Type B pancreatic cell (in vitro differentiated cells): Measurements from ENCODE around the gene FKBP5. TPM values are rescaled to one million over a fixed set of nuclear protein-coding genes. Genes with fewer than 3 reads are reported as not detected.

Source experiments
- DNase-seq: peaks from one replicate; pipeline ENCODE4 v3.0.0; 2021; ENCODE audit warnings: mixed read lengths; ENCODE audit not compliant: unreplicated experiment; ENCODE audit errors: extremely low spot score
- H3K27ac Mint-ChIP-seq: 2 replicates; pipeline ENCODE4 v1.8.0; 2021; ENCODE audit warnings: mild to moderate bottlenecking, mixed read lengths
- H3K27me3 Mint-ChIP-seq: 2 replicates; pipeline ENCODE4 v1.8.0; 2021; ENCODE audit warnings: mixed read lengths
- H3K36me3 Mint-ChIP-seq: 2 replicates; pipeline ENCODE4 v1.8.0; 2021; ENCODE audit warnings: mixed read lengths
- H3K4me1 Mint-ChIP-seq: one replicate; pipeline ENCODE4 v1.8.0; 2021; ENCODE audit warnings: mixed read lengths; ENCODE audit not compliant: unreplicated experiment
- H3K4me3 Mint-ChIP-seq: 2 replicates; pipeline ENCODE4 v1.8.0; 2021; ENCODE audit warnings: mild to moderate bottlenecking, mixed read lengths
- H3K9me3 Mint-ChIP-seq: 2 replicates; pipeline ENCODE4 v1.8.0; 2021; ENCODE audit warnings: mixed read lengths
- total RNA-seq: library from RNA; stranded (reverse); gene quantifications from 2 replicates; pipeline ENCODE4 v1.2.1, GENCODE V29; 2021; ENCODE audit warnings: low replicate concordance
- TF ChIP-seq, protein P1 (sequence below): fragments of 200-600 bp; sonication (generic); conservative IDR thresholded peaks from 2 replicates; pipeline ENCODE4 v1.5.0; 2021; ENCODE audit warnings: antibody characterized with exemption, mild to moderate bottlenecking

Gene FKBP5
- total RNA-seq, 1 donor from 2014 or later, result 12.5 TPM

DNA sequence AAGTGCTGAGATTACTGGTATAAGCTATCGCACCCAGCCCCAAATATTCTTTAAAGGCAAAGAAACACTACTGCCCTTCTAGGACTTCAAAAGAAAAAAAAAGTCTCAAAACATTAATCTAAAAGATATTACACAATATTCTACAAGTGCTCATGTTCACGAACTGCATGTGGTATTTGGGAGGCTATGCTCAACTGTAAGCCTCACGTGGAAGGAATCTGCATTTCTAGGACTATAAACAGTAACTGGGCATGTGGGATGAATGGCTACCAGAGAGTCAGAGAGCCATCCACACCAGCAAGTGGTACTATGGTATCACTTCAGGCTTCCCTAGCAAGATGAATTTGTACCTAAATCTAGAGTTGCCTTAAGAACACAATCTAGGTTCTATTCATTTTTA, 50.0 kb downstream of the FKBP5 start:
- Mint-ChIP-seq H3K36me3 (no peaks in the 10 kb centered on the region), H3K9me3 (no peaks in the 10 kb centered on the region), H3K4me3 (no peak overlapping the region), H3K27me3 (no peaks in the 10 kb centered on the region), H3K4me1 (peaks cover 7% of the 10 kb centered on the region), H3K27ac (no peak overlapping the region)
- no peak for DNase-seq
- TF ChIP-seq, protein P1, sequence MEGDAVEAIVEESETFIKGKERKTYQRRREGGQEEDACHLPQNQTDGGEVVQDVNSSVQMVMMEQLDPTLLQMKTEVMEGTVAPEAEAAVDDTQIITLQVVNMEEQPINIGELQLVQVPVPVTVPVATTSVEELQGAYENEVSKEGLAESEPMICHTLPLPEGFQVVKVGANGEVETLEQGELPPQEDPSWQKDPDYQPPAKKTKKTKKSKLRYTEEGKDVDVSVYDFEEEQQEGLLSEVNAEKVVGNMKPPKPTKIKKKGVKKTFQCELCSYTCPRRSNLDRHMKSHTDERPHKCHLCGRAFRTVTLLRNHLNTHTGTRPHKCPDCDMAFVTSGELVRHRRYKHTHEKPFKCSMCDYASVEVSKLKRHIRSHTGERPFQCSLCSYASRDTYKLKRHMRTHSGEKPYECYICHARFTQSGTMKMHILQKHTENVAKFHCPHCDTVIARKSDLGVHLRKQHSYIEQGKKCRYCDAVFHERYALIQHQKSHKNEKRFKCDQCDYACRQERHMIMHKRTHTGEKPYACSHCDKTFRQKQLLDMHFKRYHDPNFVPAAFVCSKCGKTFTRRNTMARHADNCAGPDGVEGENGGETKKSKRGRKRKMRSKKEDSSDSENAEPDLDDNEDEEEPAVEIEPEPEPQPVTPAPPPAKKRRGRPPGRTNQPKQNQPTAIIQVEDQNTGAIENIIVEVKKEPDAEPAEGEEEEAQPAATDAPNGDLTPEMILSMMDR, result no peak

DNA sequence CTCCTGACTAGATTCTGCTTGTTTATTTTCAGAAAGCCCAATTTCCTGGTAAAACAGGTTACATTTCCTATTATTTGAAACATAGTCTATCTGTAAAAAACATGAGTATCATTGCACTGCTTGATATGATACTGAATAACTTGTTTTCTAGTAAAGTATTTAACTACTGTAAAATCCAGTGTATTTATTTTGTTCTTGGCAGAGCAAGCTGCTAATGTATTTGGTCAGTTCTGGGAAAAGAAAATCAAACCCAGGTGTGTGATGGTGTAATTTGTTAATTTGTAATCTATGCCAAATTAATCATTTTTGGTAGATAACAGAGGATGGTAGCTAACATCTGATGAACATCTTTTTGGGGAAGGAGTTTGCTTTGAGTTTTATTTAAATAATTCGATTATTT, 50.8 kb downstream of the FKBP5 start:
- TF ChIP-seq, protein P1, result no peak
- Mint-ChIP-seq H3K4me1 (peaks cover 7% of the 10 kb centered on the region), H3K9me3 (no peaks in the 10 kb centered on the region), H3K27ac (no peak overlapping the region), H3K27me3 (no peaks in the 10 kb centered on the region), H3K36me3 (no peaks in the 10 kb centered on the region), H3K4me3 (no peak overlapping the region)
- no peak for DNase-seq

DNA sequence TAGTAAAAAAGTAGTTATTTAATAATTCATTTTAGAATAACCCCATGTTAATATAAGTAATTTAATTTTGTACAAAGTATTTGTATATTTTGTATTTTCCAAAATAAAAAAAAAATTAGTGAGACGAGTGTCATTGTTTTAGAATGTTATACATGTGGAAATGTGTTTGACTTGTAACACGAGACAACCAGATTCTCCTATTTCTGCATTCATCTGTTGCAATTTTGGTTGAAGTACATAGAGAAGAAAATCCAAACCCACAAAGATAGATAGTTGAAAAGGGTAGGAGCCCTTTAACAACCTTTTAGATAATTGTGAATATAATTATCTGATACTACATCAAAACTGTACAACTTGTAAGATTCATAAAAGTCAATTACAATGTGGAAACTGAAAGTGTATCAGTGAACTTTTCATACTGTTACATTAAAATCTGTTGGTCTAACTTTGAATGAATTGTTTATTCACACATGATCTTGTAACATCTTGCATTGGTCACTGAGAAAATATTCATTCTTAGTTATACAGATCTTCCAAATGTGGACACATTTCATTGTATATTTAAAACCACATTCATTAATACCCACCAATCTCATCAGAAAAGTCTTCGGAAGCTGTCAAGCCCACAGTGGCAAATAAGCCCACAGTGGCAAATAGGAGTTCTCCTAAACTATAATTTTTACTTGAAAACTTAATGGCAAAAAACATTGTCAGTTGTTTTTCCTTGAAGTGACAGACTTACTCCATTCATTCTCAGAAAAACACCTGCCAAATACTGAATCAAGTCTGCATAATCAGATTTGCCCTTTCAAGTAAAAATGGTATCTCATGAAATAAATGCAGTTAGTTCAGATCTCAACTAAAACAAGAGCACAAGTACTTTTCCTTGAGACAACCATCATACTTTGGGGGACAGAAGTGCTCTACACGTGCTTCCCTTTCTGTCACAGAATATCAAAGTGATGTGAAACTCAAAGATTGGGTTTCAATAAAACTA, 52.8 kb downstream of the FKBP5 start:
- H3K9me3 Mint-ChIP-seq, result no peaks in the 10 kb centered on the region
- TF ChIP-seq, protein P1, result no peak
- DNase-seq, result no peak
- H3K36me3 Mint-ChIP-seq, result no peaks in the 10 kb centered on the region
- no peaks in the 10 kb centered on the region for H3K27me3 Mint-ChIP-seq
- H3K27ac Mint-ChIP-seq, result no peak overlapping the region
- H3K4me3 Mint-ChIP-seq, result no peak overlapping the region
- H3K4me1 Mint-ChIP-seq, result peaks cover 7% of the 10 kb centered on the region

DNA sequence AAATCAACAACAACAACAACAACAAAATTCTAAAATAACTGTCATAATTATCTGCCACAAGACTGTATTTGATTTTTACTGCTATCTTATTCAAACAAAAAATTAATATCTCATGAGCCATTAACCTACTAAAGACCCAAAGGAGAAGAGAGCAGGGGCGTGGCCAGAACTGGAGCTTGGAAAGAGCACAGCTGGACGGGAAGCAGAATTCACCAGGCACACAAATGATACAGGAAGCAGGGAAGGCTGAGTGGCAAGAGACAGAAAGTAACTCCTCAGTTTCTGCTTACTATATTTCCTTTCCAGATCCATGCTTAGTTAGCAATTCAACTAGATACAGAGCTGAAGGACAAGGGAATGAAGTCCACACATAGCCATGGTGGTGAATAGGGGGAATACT, 54.4 kb downstream of the FKBP5 start:
- TF ChIP-seq, protein P1, result no peak
- no peaks in the 10 kb centered on the region for H3K27me3 Mint-ChIP-seq
- H3K4me3 Mint-ChIP-seq, result no peak overlapping the region
- DNase-seq, result no peak
- H3K27ac Mint-ChIP-seq, result no peak overlapping the region
- H3K4me1 Mint-ChIP-seq, result no peaks in the 10 kb centered on the region
- H3K9me3 Mint-ChIP-seq, result no peaks in the 10 kb centered on the region
- no peaks in the 10 kb centered on the region for H3K36me3 Mint-ChIP-seq

DNA sequence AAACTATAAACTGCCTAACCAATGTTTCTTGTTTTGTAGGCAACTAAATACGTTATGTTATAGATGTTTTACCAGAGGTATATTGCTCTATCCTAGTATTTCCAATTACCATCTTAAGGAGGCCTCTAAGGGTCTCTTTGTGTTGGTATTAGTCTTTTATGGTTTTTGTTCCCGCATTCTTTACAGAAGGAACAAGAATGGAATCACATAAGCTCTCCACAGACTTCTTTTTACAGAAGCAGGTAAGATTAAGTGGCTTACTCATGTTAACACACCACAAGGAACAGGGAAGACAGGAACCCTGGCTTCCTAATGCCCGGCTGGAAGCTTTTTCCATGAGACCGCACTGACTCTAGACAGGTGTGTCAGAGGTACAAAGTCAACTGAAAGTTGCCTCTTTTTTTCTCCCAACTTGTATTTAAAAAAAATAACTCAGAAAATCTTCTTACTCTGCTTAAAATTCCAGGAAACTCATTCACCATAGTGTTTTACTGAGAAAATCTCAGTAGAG, 55.1 kb downstream of the FKBP5 start:
- Mint-ChIP-seq H3K9me3 (no peaks in the 10 kb centered on the region), H3K27ac (no peak overlapping the region), H3K27me3 (no peaks in the 10 kb centered on the region), H3K4me3 (no peak overlapping the region), H3K36me3 (no peaks in the 10 kb centered on the region), H3K4me1 (no peaks in the 10 kb centered on the region)
- TF ChIP-seq, protein P1, result no peak
- DNase-seq, result no peak
